GM12875 (cell line): ENCODE data around the gene EXTL2.
"Not testable (repeated sequence)": the region's sequence is repeated elsewhere in the genome, so short reads cannot be mapped to it uniquely, and the experiment has no call there.

Source experiments
- H3K4me3 ChIP-seq: one replicate; pipeline ENCODE4 v1.5.1; 2011; ENCODE audit warnings: low read depth, low read length, control low read depth
- CTCF ChIP-seq: IDR thresholded peaks from 2 replicates; pipeline ENCODE4 v1.5.1; 2011; ENCODE audit warnings: low read depth, mild to moderate bottlenecking, control low read depth, inconsistent platforms, low read length, moderate library complexity, borderline replicate concordance; ENCODE audit not compliant: insufficient read depth

EXTL2 gene

GRCh38 chr1:100894603-100895539 lies at the start of gene EXTL2:
Gene EXTL2, minus strand, starts transcription at chr1:100894842. Its CDS starts 6,085 bp downstream, at chr1:100888757.
- no peak for TF ChIP-seq CTCF
- H3K4me3 ChIP-seq, result peak within 1 kb of the TSS; percentile 70

GRCh38 chr1:100943533-100943932 lies 48.9 kb upstream of the EXTL2 start:
- no peak for TF ChIP-seq CTCF
- no peak overlapping the region for H3K4me3 ChIP-seq

- H3K4me3 ChIP-seq, result no peak overlapping the region
- TF ChIP-seq CTCF, result no peak
These were observed 47.8 kb upstream of the EXTL2 start for GRCh38 chr1:100942304-100943046.

- no peak for TF ChIP-seq CTCF
These were observed 47.1 kb upstream of the EXTL2 start for GRCh38 chr1:100941580-100942216.

GRCh38 chr1:100941098-100941527 lies 46.5 kb upstream of the EXTL2 start:
- TF ChIP-seq CTCF, result no peak
- no peak overlapping the region for H3K4me3 ChIP-seq

More at GRCh38 chr1:100941580-100942216, 47.1 kb upstream of the EXTL2 start:
- no peak overlapping the region for H3K4me3 ChIP-seq

- no peak overlapping the region for H3K4me3 ChIP-seq
- TF ChIP-seq CTCF, result no peak
These were observed 41.7 kb upstream of the EXTL2 start for GRCh38 chr1:100936194-100936967.

- not testable (repeated sequence) for H3K4me3 ChIP-seq
These were observed 38.9 kb upstream of the EXTL2 start for GRCh38 chr1:100933555-100933954.
